HG03442 (cell line): ENCODE measurements around the gene WEE2.
"Not testable (repeated sequence)": the region's sequence is repeated elsewhere in the genome, so short reads cannot be mapped to it uniquely, and the experiment has no call there.

Experiments used
- ATAC-seq: cut with Tn5 transposase; IDR thresholded peaks from one replicate; pipeline ENCODE4 v1.9.1; 2021; ENCODE audit warnings: mild to moderate bottlenecking, moderate library complexity; ENCODE audit not compliant: unreplicated experiment

Gene WEE2

GRCh38 chr7:141763797-141764196 is 55.6 kb downstream of the WEE2 start, which contains the start of gene TAS2R3:
Gene TAS2R3, plus strand, starts transcription at chr7:141764097. Its CDS starts 62 bp downstream, at chr7:141764159.
- no peak for ATAC-seq

DNA sequence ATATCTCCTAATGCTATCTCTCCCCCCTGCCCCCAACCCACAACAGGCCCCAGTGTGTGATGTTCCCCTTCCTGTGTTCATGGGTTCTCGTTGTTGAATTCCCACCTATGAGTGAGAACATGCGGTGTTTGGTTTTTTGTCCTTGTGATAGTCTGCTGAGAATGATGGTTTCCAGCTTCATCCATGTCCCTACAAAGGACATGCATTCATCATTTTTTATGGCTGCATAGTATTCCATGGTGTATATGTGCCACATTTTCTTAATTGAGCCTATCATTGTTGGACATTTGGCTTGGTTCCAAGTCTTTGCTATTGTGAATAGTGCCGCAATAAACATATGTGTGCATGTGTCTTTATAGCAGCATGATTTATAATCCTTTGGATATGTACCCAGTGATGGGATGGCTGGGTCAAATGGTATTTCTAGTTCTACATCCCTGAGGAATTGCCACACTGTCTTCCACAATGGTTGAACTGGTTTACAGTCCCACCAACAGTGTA is 62.0 kb downstream of the WEE2 start:
- ATAC-seq: not testable (repeated sequence)

DNA sequence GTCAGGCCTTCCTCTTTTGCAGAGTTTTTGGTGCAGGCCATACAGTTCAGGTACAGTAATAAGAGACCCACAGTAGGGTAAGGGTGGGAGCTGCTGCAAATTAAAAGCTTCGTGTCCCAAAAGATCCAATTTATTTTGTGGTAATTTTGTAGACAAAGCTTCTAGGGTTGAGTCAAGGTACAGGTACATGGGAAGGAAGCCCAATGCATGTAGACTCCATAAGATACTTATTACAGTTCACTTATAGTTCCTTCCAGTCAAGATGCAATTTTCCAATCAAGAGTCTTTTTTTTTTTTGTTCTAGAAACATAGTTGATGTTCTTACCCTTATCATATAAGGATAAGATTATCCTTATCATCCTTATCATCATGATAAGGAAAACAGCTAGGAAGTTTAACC is 68.2 kb downstream of the WEE2 start, which contains the start of gene TAS2R4:
Gene TAS2R4, plus strand, starts transcription at position 301 of the 400 bp plus-strand sequence. CDS start 1,815 bp downstream, outside the sequence.
- ATAC-seq: no peak
